ENCODE data around the gene RAB3IL1.
"Not testable (repeated sequence)": the region's sequence is repeated elsewhere in the genome, so short reads cannot be mapped to it uniquely, and the experiment has no call there.

Gene RAB3IL1

DNA sequence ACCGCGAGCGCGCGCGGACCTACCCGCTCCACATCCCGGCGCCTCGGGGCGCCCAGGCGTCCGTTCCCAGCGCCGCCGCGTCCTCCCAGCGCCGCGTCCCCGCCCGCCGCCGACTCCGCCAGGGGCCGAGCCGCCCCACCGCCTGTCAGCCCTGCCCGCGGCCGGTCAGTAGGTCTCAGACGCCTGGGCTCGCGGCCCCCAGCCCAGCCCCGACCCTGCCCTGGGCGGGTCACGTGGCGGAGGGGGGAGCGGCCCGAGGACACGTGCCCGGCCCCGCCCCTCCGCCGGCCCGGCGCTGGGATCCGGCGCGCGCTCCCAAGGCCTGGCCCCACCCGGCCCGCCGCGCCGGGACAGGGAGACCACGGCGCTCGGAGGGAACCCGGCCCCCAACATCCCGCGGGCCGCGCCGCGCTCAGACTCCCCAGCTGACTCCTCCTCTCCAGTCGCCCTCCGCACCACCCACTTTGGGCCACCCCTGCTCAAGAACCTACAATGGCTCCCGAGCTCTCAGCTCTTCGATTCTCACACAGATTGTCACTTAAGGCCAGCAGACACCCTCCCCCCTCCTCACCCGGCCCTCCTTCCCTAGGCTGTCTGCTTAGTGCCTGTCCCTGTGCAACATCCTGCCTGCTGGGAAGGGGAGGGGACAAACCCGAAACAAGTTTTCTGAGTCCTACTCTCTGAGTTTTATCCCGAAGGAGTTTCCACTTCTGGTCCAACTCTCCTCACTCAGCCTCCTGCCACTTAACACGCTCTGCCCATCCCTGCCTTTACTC, at the start of gene RAB3IL1:
Gene RAB3IL1, minus strand, starts transcription at position 233 of the 776 bp plus-strand sequence. Its CDS starts 199 bp downstream, at position 34.
- DNase-seq (ENCODE audit: low read depth): no peak
- peak within 1 kb of the TSS; percentile 54 for H3K4me3 ChIP-seq (ENCODE audit: low read depth, low read length)
- no peak for TF ChIP-seq CTCF (conservative IDR thresholded peaks at IDR 0.05; ENCODE audit: low read depth, low read length)

- H3K4me3 ChIP-seq (ENCODE audit: low read depth, low read length): peak overlapping the region; percentile 78
- DNase-seq (ENCODE audit: low read depth): peak; percentile 55
- TF ChIP-seq CTCF (conservative IDR thresholded peaks at IDR 0.05; ENCODE audit: low read depth, low read length): no peak
Observed at GRCh38 chr11:61966734-61967115, 49.4 kb upstream of the RAB3IL1 start.

GRCh38 chr11:61964666-61965271, 47.4 kb upstream of the RAB3IL1 start:
- H3K4me3 ChIP-seq (ENCODE audit: low read depth, low read length): peak overlapping the region; percentile 78
- not testable (repeated sequence) for DNase-seq (ENCODE audit: low read depth)

DNA sequence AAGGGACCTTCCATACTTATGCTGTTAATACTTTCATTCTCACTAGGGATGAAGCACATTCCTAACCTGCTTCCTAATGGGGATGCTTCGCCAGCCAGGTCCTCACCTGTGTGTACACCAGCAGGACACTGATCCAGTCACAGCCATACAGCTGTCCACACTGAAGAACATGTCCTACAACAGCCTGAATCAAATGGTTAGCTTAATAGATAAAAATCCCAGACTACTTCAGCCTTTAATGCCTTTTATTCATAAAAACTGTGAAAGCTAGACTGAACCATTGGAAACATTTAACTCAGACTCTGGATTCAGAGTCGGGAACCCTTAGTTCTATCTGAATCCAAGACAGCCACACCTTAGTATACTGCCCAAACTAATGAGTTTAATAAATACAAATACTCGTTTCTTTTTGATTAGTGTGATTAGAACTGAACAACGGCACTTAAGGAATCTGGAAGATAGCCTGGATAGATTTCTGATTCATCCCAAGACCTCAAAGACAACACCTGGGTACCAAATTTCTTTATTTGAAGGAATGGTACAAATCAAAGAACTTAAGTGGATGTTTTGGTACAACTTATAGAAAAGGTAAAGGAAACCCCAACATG, 46.8 kb upstream of the RAB3IL1 start:
- DNase-seq (ENCODE audit: low read depth): no peak
- TF ChIP-seq CTCF (conservative IDR thresholded peaks at IDR 0.05; ENCODE audit: low read depth, low read length): no peak
- peak overlapping the region; percentile 78 for H3K4me3 ChIP-seq (ENCODE audit: low read depth, low read length)

- DNase-seq (ENCODE audit: low read depth): peak; percentile 73
- no peak for TF ChIP-seq CTCF (conservative IDR thresholded peaks at IDR 0.05; ENCODE audit: low read depth, low read length)
- peak overlapping the region; percentile 78 for H3K4me3 ChIP-seq (ENCODE audit: low read depth, low read length)
Observed at GRCh38 chr11:61963282-61964057, 46.1 kb upstream of the RAB3IL1 start.

DNA sequence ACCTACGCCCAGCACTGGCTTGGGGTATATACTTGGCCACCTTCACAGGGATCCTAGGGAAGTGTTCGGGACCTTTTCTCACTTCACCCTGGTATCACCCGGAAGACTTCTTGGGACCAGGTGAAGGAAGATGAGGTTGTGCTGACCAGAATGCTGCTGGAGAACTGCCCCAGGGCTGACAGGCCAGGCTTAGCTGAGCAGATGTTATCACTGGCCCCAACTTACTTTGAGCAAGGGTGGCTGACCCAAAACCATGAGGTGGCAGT, 45.6 kb upstream of the RAB3IL1 start:
- no peak for DNase-seq (ENCODE audit: low read depth)

More for the DNA sequence above, 45.6 kb upstream of the RAB3IL1 start:
- TF ChIP-seq CTCF (conservative IDR thresholded peaks at IDR 0.05; ENCODE audit: low read depth, low read length): no peak
- H3K4me3 ChIP-seq (ENCODE audit: low read depth, low read length): no peak overlapping the region

Measured in choroid plexus epithelial cell (primary cell).